Cerebellar nuclear complex (tissue), 1 donor: Measurements from ENCODE around the gene RAP1GDS1.
A peak's percentile ranks its signal among the peaks of the same experiment; 100 is the strongest.
"Not testable (repeated sequence)": the region's sequence is repeated elsewhere in the genome, so short reads cannot be mapped to it uniquely, and the experiment has no call there.

Experiments
- DNase-seq, 2 experiments: peaks; one replicate each; lab custom pipeline; 2025; lab: John Stamatoyannopoulos, UW

RAP1GDS1 gene

GRCh38 chr4:98433691-98434090 is 172.5 kb downstream of the RAP1GDS1 start:
- DNase-seq, result no peak

GRCh38 chr4:98434816-98435215 is 173.6 kb downstream of the RAP1GDS1 start:
- DNase-seq, result no peak

- DNase-seq, result no peak
Observed at GRCh38 chr4:98444371-98444770, 183.2 kb downstream of the RAP1GDS1 start.

DNA sequence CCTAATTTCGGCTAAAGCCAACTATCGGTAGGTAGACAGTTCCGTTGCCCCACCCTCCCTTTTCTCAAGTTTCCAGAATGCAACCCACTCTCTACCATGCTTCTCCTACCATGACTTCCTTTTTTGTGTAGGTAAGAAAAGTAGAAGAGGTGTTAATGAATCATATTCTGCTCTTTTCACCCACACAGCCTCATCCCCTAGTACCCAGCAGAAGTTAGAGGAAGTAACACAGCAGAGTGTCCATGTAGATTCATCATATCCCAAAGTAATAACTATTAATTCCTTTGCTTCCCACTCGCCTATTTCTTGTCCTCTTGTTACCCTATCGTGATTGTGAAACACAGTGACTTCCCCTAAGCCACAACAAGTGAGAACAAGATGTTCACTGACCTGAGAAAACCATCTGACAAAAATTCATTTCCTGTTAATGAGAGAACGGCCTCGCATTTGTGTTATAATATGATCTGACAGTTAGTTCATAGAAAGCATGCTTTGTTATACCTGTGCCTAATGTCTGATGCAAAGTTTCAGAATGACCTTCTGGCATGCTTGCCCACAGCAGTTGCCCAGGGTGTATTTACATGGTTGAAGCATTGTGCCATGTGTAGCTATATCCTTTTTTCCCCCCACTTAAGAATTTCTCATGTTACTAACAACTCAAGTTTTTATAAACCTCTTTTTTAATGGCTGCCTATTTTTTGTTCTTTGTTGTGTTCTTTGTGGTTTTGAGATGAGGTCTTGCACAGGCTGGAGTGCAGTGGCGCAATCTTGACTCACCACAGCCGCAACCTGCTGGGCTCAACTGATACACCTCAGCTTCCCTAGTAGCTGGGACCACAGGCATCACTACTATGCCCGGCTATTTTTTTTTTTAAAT is 185.6 kb downstream of the RAP1GDS1 start:
- no peak for DNase-seq

GRCh38 chr4:98447648-98448047 is 186.5 kb downstream of the RAP1GDS1 start:
- DNase-seq, result no peak

GRCh38 chr4:98448908-98449307 is 187.7 kb downstream of the RAP1GDS1 start:
- no peak for DNase-seq

- DNase-seq, result no peak
Observed at GRCh38 chr4:98452091-98452490, 190.9 kb downstream of the RAP1GDS1 start.

GRCh38 chr4:98457422-98457821 is 196.2 kb downstream of the RAP1GDS1 start:
- not testable (repeated sequence) for DNase-seq

GRCh38 chr4:98461121-98461865 is 200.1 kb downstream of the RAP1GDS1 start:
- not testable (repeated sequence) for DNase-seq

DNA sequence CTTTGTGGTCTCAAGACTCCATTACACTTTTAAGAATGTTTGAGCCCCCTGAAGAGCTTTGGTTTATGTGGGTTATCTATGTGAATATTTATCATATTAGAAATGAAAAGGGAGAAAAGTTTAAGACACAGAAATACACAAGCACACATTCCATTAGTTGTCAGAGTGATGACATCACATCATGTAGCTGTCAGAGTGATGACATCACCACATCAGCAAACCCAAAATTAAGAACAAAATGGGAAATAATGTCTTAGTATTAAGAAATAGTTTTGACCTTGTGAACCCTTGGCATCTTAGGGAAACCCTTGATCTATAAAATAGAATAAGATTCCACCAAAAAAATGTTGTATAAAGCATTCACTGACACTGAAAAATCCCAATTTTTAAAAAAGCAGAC is 201.3 kb downstream of the RAP1GDS1 start:
- DNase-seq, result no peak

- no peak for DNase-seq
Observed at GRCh38 chr4:98466868-98467599, 205.8 kb downstream of the RAP1GDS1 start.

DNA sequence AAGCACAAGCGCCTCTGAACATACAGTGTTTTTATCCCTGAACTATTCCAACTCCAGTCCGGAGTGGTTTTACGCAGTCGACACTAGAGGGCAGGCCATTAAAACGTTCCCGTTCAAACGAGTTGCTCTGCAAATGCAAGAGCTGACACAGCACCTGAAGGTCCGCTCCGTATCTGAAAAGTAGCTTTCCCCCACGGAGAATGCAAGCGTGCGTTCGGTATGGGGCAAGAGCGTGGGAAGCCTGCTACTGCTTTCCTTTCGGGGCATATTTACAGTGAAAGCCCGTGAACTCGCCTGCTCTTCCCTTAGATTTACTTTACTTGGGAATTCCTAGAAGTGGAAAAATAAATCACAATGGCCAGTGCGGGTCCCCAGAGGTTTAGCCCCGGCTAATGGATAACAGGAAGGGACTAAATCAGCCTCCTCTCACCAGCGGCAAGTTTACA is 206.5 kb downstream of the RAP1GDS1 start:
- peak; percentile 7 to 76 for DNase-seq

DNA sequence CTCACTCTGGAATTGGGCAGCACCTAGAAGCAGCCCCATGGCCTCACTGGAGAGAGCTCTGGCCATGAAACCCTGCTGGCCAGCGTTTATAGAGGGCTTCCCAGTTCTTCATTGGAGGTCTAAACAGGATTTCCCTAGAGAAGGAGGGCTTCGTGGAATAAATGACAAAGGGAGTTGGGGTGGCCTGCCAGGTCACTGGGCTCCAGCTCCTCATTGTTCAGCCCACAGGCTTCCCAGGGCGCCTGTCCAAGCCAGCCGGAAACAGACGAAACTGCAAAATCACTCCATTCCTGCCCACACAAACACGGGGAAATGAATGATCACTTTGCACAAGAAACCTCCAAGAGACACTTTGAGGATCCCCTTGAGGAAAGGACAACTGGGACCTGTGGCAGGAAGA is 207.5 kb downstream of the RAP1GDS1 start:
- DNase-seq, result no peak

DNA sequence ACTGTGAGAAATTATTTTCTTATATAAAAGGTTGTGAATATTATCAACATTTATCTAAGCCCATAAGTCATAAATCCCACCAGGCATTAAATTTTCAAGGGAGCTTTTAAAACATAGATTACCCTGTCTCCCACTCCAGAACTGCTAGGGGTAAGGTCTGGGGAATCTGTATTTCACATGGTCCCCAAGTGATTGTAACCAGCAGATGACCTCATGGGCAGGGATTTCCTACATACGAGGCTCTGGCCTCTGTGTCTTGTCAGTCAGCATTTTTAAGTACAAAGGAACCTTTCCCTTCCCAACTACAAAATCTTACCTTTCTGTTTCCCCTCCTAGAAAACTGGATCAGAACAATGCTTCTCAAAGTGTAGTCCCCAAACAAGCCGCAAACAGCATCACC is 208.6 kb downstream of the RAP1GDS1 start:
- DNase-seq, result no peak

DNA sequence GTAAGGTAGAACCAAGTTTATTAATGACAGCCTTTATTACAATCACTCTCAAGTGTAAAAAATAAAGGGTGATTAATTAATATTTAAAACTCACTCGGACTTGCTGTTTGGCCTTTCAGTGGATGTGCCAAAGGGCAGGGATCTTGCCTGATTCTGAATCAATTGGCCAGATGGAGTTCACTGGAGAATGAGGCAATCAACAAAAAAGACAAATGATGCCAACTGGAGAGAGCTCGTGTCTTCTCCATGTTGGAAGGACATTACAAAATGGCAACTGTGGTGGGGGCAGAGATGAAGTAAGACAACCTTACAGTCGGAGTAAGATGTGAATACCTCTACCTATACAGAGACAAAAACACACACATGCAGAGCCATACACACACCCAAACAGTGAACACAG is 209.2 kb downstream of the RAP1GDS1 start:
- DNase-seq, result no peak

DNA sequence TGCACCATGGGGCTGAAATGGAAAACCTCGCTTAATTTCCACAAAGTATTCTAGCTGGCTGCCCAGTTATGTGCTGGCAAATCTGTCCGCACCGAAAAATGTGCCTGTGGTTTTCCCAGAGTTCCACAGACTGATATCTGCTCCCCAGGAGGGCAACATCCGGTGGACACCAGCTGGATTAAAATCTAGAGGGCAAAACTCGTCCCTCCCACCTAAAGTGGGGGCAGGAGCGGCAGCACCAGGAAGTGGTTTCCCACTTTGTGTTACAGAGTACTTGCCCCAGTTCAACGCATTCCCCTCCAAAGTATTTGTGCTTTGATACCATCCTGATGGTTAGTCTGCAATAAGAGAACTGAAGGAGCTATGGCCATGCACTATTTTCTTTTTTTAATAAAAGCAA is 209.6 kb downstream of the RAP1GDS1 start:
- DNase-seq, result no peak

- DNase-seq, result no peak
Observed at GRCh38 chr4:98473046-98473445, 211.9 kb downstream of the RAP1GDS1 start.

- no peak for DNase-seq
Observed at GRCh38 chr4:98474408-98474844, 213.2 kb downstream of the RAP1GDS1 start.

GRCh38 chr4:98476891-98477290 is 215.7 kb downstream of the RAP1GDS1 start:
- DNase-seq, result no peak

GRCh38 chr4:98479590-98479989 is 218.4 kb downstream of the RAP1GDS1 start:
- DNase-seq, result not testable (repeated sequence)

GRCh38 chr4:98480535-98480934 is 219.4 kb downstream of the RAP1GDS1 start:
- no peak for DNase-seq

GRCh38 chr4:98481167-98481566 is 220.0 kb downstream of the RAP1GDS1 start:
- peak; percentile 65 to 84 for DNase-seq
